ENCODE measurements around the gene UBR3.

The UBR3 gene

GRCh38 chr2:170044751-170045478, 217.7 kb downstream of the UBR3 start:
- no peak for DNase-seq (ENCODE audit: low read depth in 2 of 2, low spot score in 1 of 2)

GRCh38 chr2:170047331-170048065, 220.2 kb downstream of the UBR3 start:
- no peak for DNase-seq (ENCODE audit: low read depth in 2 of 2, low spot score in 1 of 2)

- DNase-seq (ENCODE audit: low read depth in 2 of 2, low spot score in 1 of 2): no peak
These were observed 224.9 kb downstream of the UBR3 start for GRCh38 chr2:170052151-170052550.

- DNase-seq (ENCODE audit: low read depth in 2 of 2, low spot score in 1 of 2): no peak
These were observed 227.7 kb downstream of the UBR3 start for GRCh38 chr2:170054997-170055396.

GRCh38 chr2:170056900-170057299, 229.6 kb downstream of the UBR3 start:
- DNase-seq (ENCODE audit: low read depth in 2 of 2, low spot score in 1 of 2): no peak

- no peak for DNase-seq (ENCODE audit: low read depth in 2 of 2, low spot score in 1 of 2)
These were observed 236.4 kb downstream of the UBR3 start for GRCh38 chr2:170063456-170064235.

- no peak for DNase-seq (ENCODE audit: low read depth in 2 of 2, low spot score in 1 of 2)
These were observed 243.5 kb downstream of the UBR3 start for GRCh38 chr2:170070778-170071177.

- no peak for DNase-seq (ENCODE audit: low read depth in 2 of 2, low spot score in 1 of 2)
These were observed 246.0 kb downstream of the UBR3 start for GRCh38 chr2:170073288-170073687.

- DNase-seq (ENCODE audit: low read depth in 2 of 2, low spot score in 1 of 2): no peak
These were observed 248.9 kb downstream of the UBR3 start for GRCh38 chr2:170076189-170076588.

- no peak for DNase-seq (ENCODE audit: low read depth in 2 of 2, low spot score in 1 of 2)
These were observed 250.7 kb downstream of the UBR3 start for GRCh38 chr2:170077830-170078569.

GRCh38 chr2:170084820-170085491, 257.7 kb downstream of the UBR3 start:
- DNase-seq (ENCODE audit: low read depth in 2 of 2, low spot score in 1 of 2): no peak

GRCh38 chr2:170086117-170086688, 258.9 kb downstream of the UBR3 start:
- DNase-seq (ENCODE audit: low read depth in 2 of 2, low spot score in 1 of 2): no peak

- no peak for DNase-seq (ENCODE audit: low read depth in 2 of 2, low spot score in 1 of 2)
These were observed 259.6 kb downstream of the UBR3 start for GRCh38 chr2:170086751-170087412.

GRCh38 chr2:170087413-170087793, 260.1 kb downstream of the UBR3 start:
- no peak for DNase-seq (ENCODE audit: low read depth in 2 of 2, low spot score in 1 of 2)

GRCh38 chr2:170088776-170089175, 261.5 kb downstream of the UBR3 start:
- DNase-seq (ENCODE audit: low read depth in 2 of 2, low spot score in 1 of 2): no peak

GRCh38 chr2:170090229-170090628, 263.0 kb downstream of the UBR3 start:
- DNase-seq (ENCODE audit: low read depth in 2 of 2, low spot score in 1 of 2): no peak

GRCh38 chr2:170091436-170091835, 264.2 kb downstream of the UBR3 start:
- no peak for DNase-seq (ENCODE audit: low read depth in 2 of 2, low spot score in 1 of 2)

- DNase-seq (ENCODE audit: low read depth in 2 of 2, low spot score in 1 of 2): no peak
These were observed 265.3 kb downstream of the UBR3 start for GRCh38 chr2:170092436-170093060.

GRCh38 chr2:170095380-170095779, 268.1 kb downstream of the UBR3 start:
- no peak for DNase-seq (ENCODE audit: low read depth in 2 of 2, low spot score in 1 of 2)
